HL-60/S4 (cell line): ENCODE results near the gene PPP2CA.
"Not testable (repeated sequence)": the region's sequence is repeated elsewhere in the genome, so short reads cannot be mapped to it uniquely, and the experiment has no call there.

Experiments used
- in situ Hi-C: fragments of 300-500 bp; cut with MboI; formaldehyde crosslinking; loops from 2 replicates; pipeline ENCODE4 v1.14.3; 2022; ENCODE audit warnings: low sequenced_read_pairs

The PPP2CA gene

GRCh38 chr5:134245692-134246091, 19.8 kb upstream of the PPP2CA start:
- in situ Hi-C loops: no loop called here

- in situ Hi-C loops: no loop called here
Observed at GRCh38 chr5:134245101-134245604, 19.3 kb upstream of the PPP2CA start.

- in situ Hi-C loops: no loop called here
Observed at GRCh38 chr5:134242146-134242545, 16.3 kb upstream of the PPP2CA start.

- in situ Hi-C loops: no loop called here
Observed at GRCh38 chr5:134240421-134240962, 14.6 kb upstream of the PPP2CA start.

GRCh38 chr5:134236820-134237219, 10.9 kb upstream of the PPP2CA start:
- in situ Hi-C loops: no loop called here

- in situ Hi-C loops: no loop called here
Observed at GRCh38 chr5:134236318-134236717, 10.4 kb upstream of the PPP2CA start.

GRCh38 chr5:134228624-134229023, 2.8 kb upstream of the PPP2CA start:
- in situ Hi-C loops: no loop called here

- in situ Hi-C loops: no loop called here
Observed at GRCh38 chr5:134227776-134228175, 1.9 kb upstream of the PPP2CA start.

GRCh38 chr5:134227259-134227658, 1.4 kb upstream of the PPP2CA start:
- in situ Hi-C loops: no loop called here

- in situ Hi-C loops: no loop called here
Observed at GRCh38 chr5:134226441-134227192, 744 bp upstream of the PPP2CA start.

- in situ Hi-C loops: no loop called here
Observed at GRCh38 chr5:134224888-134225779, 739 bp downstream of the PPP2CA start.

- in situ Hi-C loops: no loop called here
Observed at GRCh38 chr5:134223406-134224248, 2.2 kb downstream of the PPP2CA start.

GRCh38 chr5:134221690-134222089, 4.2 kb downstream of the PPP2CA start:
- in situ Hi-C loops: not testable (repeated sequence)

- in situ Hi-C loops: no loop called here
Observed at GRCh38 chr5:134215757-134216156, 10.1 kb downstream of the PPP2CA start.

GRCh38 chr5:134211263-134212031, 14.4 kb downstream of the PPP2CA start:
- in situ Hi-C loops: not testable (repeated sequence)

- in situ Hi-C loops: no loop called here
Observed at GRCh38 chr5:134209477-134210245, 16.2 kb downstream of the PPP2CA start.

GRCh38 chr5:134207696-134208095, 18.2 kb downstream of the PPP2CA start:
- in situ Hi-C loops: no loop called here

GRCh38 chr5:134206627-134207160, 19.2 kb downstream of the PPP2CA start:
- in situ Hi-C loops: no loop called here

GRCh38 chr5:134204575-134204974, 21.3 kb downstream of the PPP2CA start:
- in situ Hi-C loops: no loop called here
